Panc1 (cell line): Measurements from ENCODE around the gene ZNF519. TPM values are rescaled to one million over a fixed set of nuclear protein-coding genes. Genes with fewer than 3 reads are reported as not detected.

ENCODE experiments used
- ATAC-seq: fragments of 200-7000 bp; cut with Tn5 transposase; 2 replicates; pipeline ENCODE4 v1.9.1; 2020; ENCODE audit warnings: mild to moderate bottlenecking, moderate library complexity
- BruUV-seq: library from RNA; stranded (reverse); fragments of 400-500 nt; replicated peaks from 2 replicates; lab custom pipeline; 2021; lab: Mats Ljungman, UMichigan
- CTCF ChIA-PET: fragments of 300-600 bp; sonication (Branson Sonifier 250); formaldehyde crosslinking; loops from one replicate; lab custom pipeline; 2022; ENCODE audit warnings: antibody characterized with exemption; lab: Charles Lee
- POLR2A ChIA-PET: fragments of 300-600 bp; sonication (Branson Sonifier 250); formaldehyde crosslinking; loops from one replicate; lab custom pipeline; 2022; ENCODE audit warnings: antibody characterized with exemption; lab: Charles Lee
- DNase-seq: peaks from one replicate; pipeline ENCODE4 v3.0.0-alpha.2; 2010; ENCODE audit warnings: low read depth, low spot score
- H3K27ac ChIP-seq: 2 replicates; pipeline ENCODE4 v1.5.1; 2011; ENCODE audit warnings: mild to moderate bottlenecking, low read length, inconsistent platforms
- H3K27me3 ChIP-seq: fragments of 200-500 bp; sonication (Bioruptor generic); 2 replicates; pipeline ENCODE4 v1.6.0; 2014; ENCODE audit warnings: low read length, inconsistent platforms; ENCODE audit not compliant: control insufficient read depth, insufficient read depth
- H3K36me3 ChIP-seq: fragments of 200-500 bp; sonication (Bioruptor generic); 2 replicates; pipeline ENCODE4 v1.5.1; 2014; ENCODE audit warnings: inconsistent platforms, mild to moderate bottlenecking, low read length, moderate library complexity; ENCODE audit not compliant: control insufficient read depth, insufficient read depth
- H3K4me1 ChIP-seq: 2 replicates; pipeline ENCODE4 v1.5.1; 2011; ENCODE audit warnings: inconsistent platforms, mild to moderate bottlenecking, low read length, moderate library complexity; ENCODE audit not compliant: control insufficient read depth, insufficient read depth
- H3K4me3 ChIP-seq, 2 experiments: 2 replicates each; pipeline ENCODE4 v1.5.1; 2011 to 2012; ENCODE audit warnings: low read depth in 2 of 2, low read length in 2 of 2, mild to moderate bottlenecking in 2 of 2, inconsistent platforms in 1 of 2, moderate library complexity in 1 of 2
- H3K9me3 ChIP-seq: fragments of 200-500 bp; sonication (Bioruptor generic); 2 replicates; pipeline ENCODE4 v1.5.1; 2014; ENCODE audit warnings: low read depth, mild to moderate bottlenecking, inconsistent platforms, low read length, moderate library complexity; ENCODE audit not compliant: control insufficient read depth, insufficient read depth
- CTCF ChIP-seq: fragments of 450-650 bp; IDR thresholded peaks from 2 replicates; pipeline ENCODE4 v1.5.1; 2017; ENCODE audit warnings: mild to moderate bottlenecking
- POLR2AphosphoS5 ChIP-seq: IDR thresholded peaks from 2 replicates; pipeline ENCODE4 v1.6.1; 2012; ENCODE audit warnings: mild to moderate bottlenecking, low read depth, low read length, moderate library complexity
- REST ChIP-seq, 2 experiments: IDR thresholded peaks; 2 replicates each; pipeline ENCODE4 v1.6.1; 2011 to 2012; ENCODE audit warnings: low read depth in 2 of 2, control low read depth in 1 of 2, low read length in 1 of 2, mild to moderate bottlenecking in 1 of 2, moderate library complexity in 1 of 2; ENCODE audit not compliant: insufficient read depth in 1 of 2
- SIN3A ChIP-seq: IDR thresholded peaks from 2 replicates; pipeline ENCODE4 v1.6.1; 2012; ENCODE audit warnings: low read depth, mild to moderate bottlenecking, low read length, moderate library complexity, borderline replicate concordance; ENCODE audit not compliant: insufficient read depth
- TCF7L2 ChIP-seq: IDR thresholded peaks from 2 replicates; pipeline ENCODE4 v1.6.1; 2011; ENCODE audit warnings: mild to moderate bottlenecking, low read depth, low read length, inconsistent platforms
- in situ Hi-C: cut with HindIII; loops from 2 replicates; pipeline ENCODE4 v1.10.0; 2016; ENCODE audit warnings: low sequenced_read_pairs, low pct_unique_long_range_greater_than_20kb
- intact Hi-C: fragments of 100-400 bp; cut with micrococcal nuclease; formaldehyde crosslinking; loops from one replicate; pipeline ENCODE4 v1.10.0; 2022; ENCODE audit not compliant: unreplicated experiment
- total RNA-seq: library from RNA; stranded (reverse); gene quantifications from one replicate; pipeline ENCODE4 v1.2.1, GENCODE V29; 2021; ENCODE audit not compliant: unreplicated experiment

ZNF519 gene
- total RNA-seq, 1 experiment from 2014 or later: 7.7 TPM

GRCh38 chr18:14053661-14054060 lies 78.6 kb downstream of the ZNF519 start:
- ATAC-seq (no peak), DNase-seq (no peak)
- TF ChIP-seq REST (IDR thresholded peaks at IDR 0.05; ENCODE audit: insufficient read depth in 1 of 2, low read depth in 2 of 2, low read length in 1 of 2) (no peak), POLR2AphosphoS5 (no peak), TCF7L2 (no peak), SIN3A (no peak), CTCF (no peak)
- H3K27ac ChIP-seq: no peak overlapping the region
- no peaks in the 10 kb centered on the region for H3K9me3 ChIP-seq
- BruUV-seq: no TSS peak
- no peaks in the 10 kb centered on the region for H3K36me3 ChIP-seq
- CTCF ChIA-PET: no interaction called here
- H3K4me1 ChIP-seq: no peaks in the 10 kb centered on the region
- no peaks in the 10 kb centered on the region for H3K27me3 ChIP-seq
- intact Hi-C loops (no loop called here), in situ Hi-C loops (no loop called here)
- no peak overlapping the region for H3K4me3 ChIP-seq
- POLR2A ChIA-PET: interaction anchor here (0.6 kb wide), 1 partner anchor 201 kb away, joined by 3 read pairs; no protein-coding TSS in a partner anchor

Other genes starting within 250 kb of the ZNF519 start
- gene MC2R, start 216.9 kb downstream of the ZNF519 start, total RNA-seq: 0.05 TPM